Activated T-cell treated with anti-CD3 and anti-CD28 coated beads, Interleukin-2, amount 50 U/mL, for 72 hours (primary cell): ENCODE results near the gene CD82. TPM values are rescaled to one million over a fixed set of nuclear protein-coding genes. Genes with fewer than 3 reads are reported as not detected.
A peak's percentile ranks its signal among the peaks of the same experiment; 100 is the strongest.

Experiments used
- ATAC-seq, 2 donors: fragments of 150-1000 bp; cut with Tn5 transposase; replicated peaks in 1 of 2; 2 replicates each; pipeline ENCODE4 v1.10.0; 2021; ENCODE audit warnings: moderate library complexity in 2 of 2, mild to moderate bottlenecking in 1 of 2
- DNase-seq, 2 donors: peaks; one replicate each; pipeline ENCODE4 v3.0.0; 2021 to 2022; ENCODE audit warnings: mixed read lengths in 1 of 2
- H3K27ac Mint-ChIP-seq: one replicate; pipeline ENCODE4 v1.8.0; 2022; ENCODE audit warnings: mild to moderate bottlenecking, moderate library complexity, mixed read lengths
- H3K27me3 Mint-ChIP-seq: one replicate; pipeline ENCODE4 v1.8.0; 2022; ENCODE audit warnings: low read depth, mixed read lengths
- H3K36me3 Mint-ChIP-seq, 2 donors: one replicate each; pipeline ENCODE4 v1.8.0; 2022; ENCODE audit warnings: mixed read lengths in 2 of 2, mild to moderate bottlenecking in 1 of 2; ENCODE audit not compliant: insufficient read depth in 2 of 2
- H3K4me1 Mint-ChIP-seq: one replicate; pipeline ENCODE4 v1.8.0; 2022; ENCODE audit warnings: low read depth, mixed read lengths
- H3K4me3 Mint-ChIP-seq, 2 donors: one replicate each; pipeline ENCODE4 v1.8.0; 2022; ENCODE audit warnings: mild to moderate bottlenecking in 2 of 2, mixed read lengths in 2 of 2, moderate library complexity in 2 of 2
- H3K9me3 Mint-ChIP-seq, 2 donors: one replicate each; pipeline ENCODE4 v1.8.0; 2022; ENCODE audit warnings: mixed read lengths in 2 of 2
- total RNA-seq, 2 donors: library from RNA; stranded (reverse); gene quantifications; one replicate each; pipeline ENCODE4 v1.2.3, GENCODE V29; 2022

Gene CD82
- total RNA-seq, 2 donors from 2014 or later: 364 to 421 TPM

DNA sequence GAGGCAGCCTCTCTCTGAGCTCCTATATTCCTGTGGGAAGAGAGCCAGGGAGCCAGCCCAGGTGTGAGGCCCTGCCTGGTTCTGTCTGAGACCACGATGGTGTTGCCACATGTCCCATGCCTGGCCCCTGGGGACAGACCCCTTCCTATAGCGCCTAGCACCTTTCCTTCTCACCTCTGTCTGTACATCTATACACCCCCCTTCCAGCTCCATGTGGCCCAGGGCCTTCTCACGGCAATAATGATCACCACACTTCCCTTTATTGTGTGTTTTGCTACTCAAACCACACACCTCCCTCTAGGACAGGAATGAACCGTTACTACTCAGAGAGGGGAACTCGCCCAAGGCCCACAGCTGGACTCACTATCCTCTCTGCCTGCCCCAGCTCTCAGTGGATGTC is 12.8 kb downstream of the CD82 start:
- Mint-ChIP-seq H3K27ac (peak overlapping the region; percentile 87), H3K9me3 (peaks cover 2% of the 10 kb centered on the region in 2 donors), H3K36me3 (peaks cover 9 to 18% of the 10 kb centered on the region in 2 donors), H3K4me1 (peaks cover 65% of the 10 kb centered on the region), H3K4me3 (peak overlapping the region; percentile 53 to 63), H3K27me3 (no peaks in the 10 kb centered on the region)
- ATAC-seq (no peak), DNase-seq (no peak)

DNA sequence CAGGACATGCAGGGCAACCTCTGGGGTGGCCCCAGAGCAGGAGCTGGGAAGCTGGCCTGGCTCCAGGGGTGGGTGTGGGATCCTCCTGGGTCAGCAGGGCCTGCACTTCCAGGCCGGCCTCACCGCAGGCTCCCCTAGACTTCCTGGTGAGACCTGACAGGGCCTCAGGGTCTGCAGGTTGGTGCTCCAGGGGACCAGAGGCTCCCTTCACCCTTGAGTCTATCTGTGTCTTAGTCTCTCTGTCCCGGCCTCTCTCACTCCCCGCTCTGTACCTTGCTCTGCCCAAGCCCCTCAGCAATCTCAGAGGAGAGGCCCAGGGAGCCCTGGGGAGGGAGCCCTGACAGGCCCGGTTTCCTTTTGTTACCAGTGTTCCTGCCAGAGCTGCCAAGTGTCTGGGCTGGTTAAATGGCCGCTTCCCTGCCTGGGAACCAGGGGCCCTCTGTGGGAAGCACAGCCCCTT is 13.9 kb downstream of the CD82 start:
- ATAC-seq (no peak), DNase-seq (no peak)
- peaks cover 2% of the 10 kb centered on the region in 2 donors for H3K9me3 Mint-ChIP-seq
- H3K4me3 Mint-ChIP-seq: no peak overlapping the region
- H3K27me3 Mint-ChIP-seq: no peaks in the 10 kb centered on the region
- H3K36me3 Mint-ChIP-seq: peaks cover 9 to 23% of the 10 kb centered on the region in 2 donors
- H3K27ac Mint-ChIP-seq: peak overlapping the region; percentile 48
- peaks cover 54% of the 10 kb centered on the region for H3K4me1 Mint-ChIP-seq

GRCh38 chr11:44580701-44581100 is 15.2 kb downstream of the CD82 start:
- Mint-ChIP-seq H3K4me1 (peaks cover 41% of the 10 kb centered on the region), H3K27ac (no peak overlapping the region), H3K36me3 (peaks cover 9 to 26% of the 10 kb centered on the region in 2 donors), H3K9me3 (peaks cover 2% of the 10 kb centered on the region in 2 donors), H3K4me3 (no peak overlapping the region), H3K27me3 (no peaks in the 10 kb centered on the region)
- DNase-seq (no peak), ATAC-seq (no peak)

GRCh38 chr11:44581246-44581645 is 15.8 kb downstream of the CD82 start:
- DNase-seq (no peak), ATAC-seq (no peak)
- H3K27me3 Mint-ChIP-seq: no peaks in the 10 kb centered on the region
- no peak overlapping the region for H3K4me3 Mint-ChIP-seq
- peaks cover 35% of the 10 kb centered on the region for H3K4me1 Mint-ChIP-seq
- no peak overlapping the region for H3K27ac Mint-ChIP-seq
- H3K9me3 Mint-ChIP-seq: peaks cover 2% of the 10 kb centered on the region in 2 donors
- peaks cover 9 to 26% of the 10 kb centered on the region in 2 donors for H3K36me3 Mint-ChIP-seq

GRCh38 chr11:44582641-44583352 is 17.3 kb downstream of the CD82 start:
- Mint-ChIP-seq H3K27me3 (no peaks in the 10 kb centered on the region), H3K36me3 (peaks cover 12 to 29% of the 10 kb centered on the region in 2 donors), H3K4me3 (no peak overlapping the region), H3K27ac (no peak overlapping the region), H3K4me1 (peaks cover 20% of the 10 kb centered on the region), H3K9me3 (peaks cover 2% of the 10 kb centered on the region in 2 donors)
- ATAC-seq (no peak), DNase-seq (no peak)

DNA sequence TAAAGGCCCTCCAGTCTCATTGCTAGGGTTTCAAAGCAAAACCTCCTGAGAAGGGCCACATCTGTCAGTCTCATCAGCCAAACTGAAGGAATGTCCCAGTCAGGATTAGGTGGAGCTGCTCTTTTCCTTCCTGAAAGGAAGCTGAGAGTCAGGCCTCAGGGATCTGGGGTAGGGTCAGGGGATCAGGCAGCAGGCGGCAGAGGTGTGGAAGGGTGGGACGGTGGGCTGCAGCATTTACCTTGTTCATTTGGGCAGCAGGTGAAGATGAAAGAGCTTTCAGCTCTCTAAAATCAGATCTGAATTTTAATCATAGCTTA is 17.8 kb downstream of the CD82 start:
- Mint-ChIP-seq H3K4me3 (no peak overlapping the region), H3K27ac (no peak overlapping the region), H3K36me3 (peaks cover 12 to 29% of the 10 kb centered on the region in 2 donors), H3K4me1 (peaks cover 15% of the 10 kb centered on the region), H3K9me3 (peaks cover 2% of the 10 kb centered on the region in 2 donors), H3K27me3 (no peaks in the 10 kb centered on the region)
- ATAC-seq (no peak), DNase-seq (no peak)

- H3K4me1 Mint-ChIP-seq: peaks cover 10% of the 10 kb centered on the region
- no peaks in the 10 kb centered on the region for H3K27me3 Mint-ChIP-seq
- peaks cover 2% of the 10 kb centered on the region in 2 donors for H3K9me3 Mint-ChIP-seq
- DNase-seq (no peak), ATAC-seq (no peak)
- no peak overlapping the region for H3K4me3 Mint-ChIP-seq
- H3K36me3 Mint-ChIP-seq: peaks cover 15 to 40% of the 10 kb centered on the region in 2 donors
- no peak overlapping the region for H3K27ac Mint-ChIP-seq
These were observed 20.0 kb downstream of the CD82 start for GRCh38 chr11:44585421-44585820.

DNA sequence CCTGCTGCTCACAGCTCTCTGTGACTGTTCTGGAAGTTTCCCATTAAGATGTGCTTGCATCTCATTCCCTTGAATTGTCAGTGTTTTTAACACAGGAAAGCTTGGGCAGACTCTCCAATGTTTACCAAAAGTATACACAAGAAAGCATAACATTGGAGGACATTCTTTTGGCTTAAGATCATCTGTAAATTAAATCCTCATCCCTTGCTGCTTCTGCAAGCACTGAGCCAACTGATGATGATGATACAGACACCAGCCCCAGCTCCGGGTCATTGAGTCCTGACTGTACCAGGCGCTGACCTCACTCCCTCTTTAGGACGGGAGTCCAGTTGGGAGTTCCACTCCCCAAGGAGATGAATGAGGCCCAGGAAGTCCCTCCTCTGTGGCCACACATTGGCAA is 23.8 kb downstream of the CD82 start:
- H3K27ac Mint-ChIP-seq: no peak overlapping the region
- H3K27me3 Mint-ChIP-seq: no peaks in the 10 kb centered on the region
- peaks cover 25% of the 10 kb centered on the region for H3K4me1 Mint-ChIP-seq
- H3K9me3 Mint-ChIP-seq: no peaks in the 10 kb centered on the region
- DNase-seq (no peak), ATAC-seq (no peak)
- no peak overlapping the region for H3K4me3 Mint-ChIP-seq
- peaks cover 8 to 28% of the 10 kb centered on the region in 2 donors for H3K36me3 Mint-ChIP-seq

GRCh38 chr11:44590769-44591168 is 25.3 kb downstream of the CD82 start:
- Mint-ChIP-seq H3K4me3 (no peak overlapping the region), H3K27ac (peak overlapping the region; percentile 29), H3K4me1 (peaks cover 39% of the 10 kb centered on the region), H3K27me3 (no peaks in the 10 kb centered on the region), H3K36me3 (peaks cover 8 to 29% of the 10 kb centered on the region in 2 donors), H3K9me3 (no peaks in the 10 kb centered on the region)
- no peak for DNase-seq
- peak in 1 of 2 donors; percentile 7 for ATAC-seq

- peak overlapping the region; percentile 29 for H3K27ac Mint-ChIP-seq
- H3K4me3 Mint-ChIP-seq: no peak overlapping the region
- ATAC-seq (no peak), DNase-seq (no peak)
- no peaks in the 10 kb centered on the region for H3K9me3 Mint-ChIP-seq
- H3K27me3 Mint-ChIP-seq: no peaks in the 10 kb centered on the region
- H3K36me3 Mint-ChIP-seq: peaks cover 8 to 31% of the 10 kb centered on the region in 2 donors
- peaks cover 47% of the 10 kb centered on the region for H3K4me1 Mint-ChIP-seq
These were observed 26.1 kb downstream of the CD82 start for GRCh38 chr11:44591557-44591956.

GRCh38 chr11:44592125-44592940 is 26.9 kb downstream of the CD82 start:
- Mint-ChIP-seq H3K27ac (peak overlapping the region; percentile 46), H3K27me3 (no peaks in the 10 kb centered on the region), H3K9me3 (no peaks in the 10 kb centered on the region), H3K4me1 (peaks cover 55% of the 10 kb centered on the region), H3K36me3 (peaks cover 5 to 26% of the 10 kb centered on the region in 2 donors), H3K4me3 (no peak overlapping the region)
- DNase-seq (no peak), ATAC-seq (no peak)

GRCh38 chr11:44593251-44593650 is 27.8 kb downstream of the CD82 start:
- no peak for DNase-seq
- peak overlapping the region; percentile 60 for H3K27ac Mint-ChIP-seq
- H3K27me3 Mint-ChIP-seq: no peaks in the 10 kb centered on the region
- H3K4me3 Mint-ChIP-seq: no peak overlapping the region
- H3K9me3 Mint-ChIP-seq: no peaks in the 10 kb centered on the region
- peaks cover 63% of the 10 kb centered on the region for H3K4me1 Mint-ChIP-seq
- ATAC-seq: no peak
- H3K36me3 Mint-ChIP-seq: peaks cover 5 to 24% of the 10 kb centered on the region in 2 donors

DNA sequence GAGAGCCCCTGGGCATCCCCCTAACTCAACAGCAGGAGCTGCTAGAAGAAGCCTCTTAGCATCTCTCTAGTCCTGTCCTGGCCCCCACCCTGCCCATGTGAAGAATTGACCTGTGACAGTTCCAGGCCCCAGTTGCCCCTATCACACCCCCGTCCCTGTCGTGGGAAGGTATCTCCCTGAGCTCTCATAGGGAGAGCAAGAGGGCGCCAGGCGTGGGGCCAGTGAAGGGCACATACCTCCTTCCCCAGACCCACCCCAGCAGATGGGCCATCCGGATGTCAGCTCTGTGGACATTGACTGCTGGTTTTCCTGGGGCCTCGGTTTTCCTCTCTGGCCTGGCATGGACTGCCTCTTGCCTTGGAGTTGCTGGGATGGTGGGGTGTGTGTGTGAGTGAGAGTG is 29.5 kb downstream of the CD82 start:
- Mint-ChIP-seq H3K36me3 (peaks cover 2 to 12% of the 10 kb centered on the region in 2 donors), H3K4me3 (peak overlapping the region; percentile 2 to 20), H3K27ac (peak overlapping the region; percentile 38), H3K4me1 (peaks cover 67% of the 10 kb centered on the region), H3K9me3 (no peaks in the 10 kb centered on the region), H3K27me3 (no peaks in the 10 kb centered on the region)
- DNase-seq (no peak), ATAC-seq (no peak)
